ENCODE data around the gene PPFIBP1. TPM values are rescaled to one million over a fixed set of nuclear protein-coding genes. Genes with fewer than 3 reads are reported as not detected.
"Not testable (repeated sequence)": the region's sequence is repeated elsewhere in the genome, so short reads cannot be mapped to it uniquely, and the experiment has no call there.

PPFIBP1 gene
- total RNA-seq, 1 donor from 2014 or later = 84.1 TPM

DNA sequence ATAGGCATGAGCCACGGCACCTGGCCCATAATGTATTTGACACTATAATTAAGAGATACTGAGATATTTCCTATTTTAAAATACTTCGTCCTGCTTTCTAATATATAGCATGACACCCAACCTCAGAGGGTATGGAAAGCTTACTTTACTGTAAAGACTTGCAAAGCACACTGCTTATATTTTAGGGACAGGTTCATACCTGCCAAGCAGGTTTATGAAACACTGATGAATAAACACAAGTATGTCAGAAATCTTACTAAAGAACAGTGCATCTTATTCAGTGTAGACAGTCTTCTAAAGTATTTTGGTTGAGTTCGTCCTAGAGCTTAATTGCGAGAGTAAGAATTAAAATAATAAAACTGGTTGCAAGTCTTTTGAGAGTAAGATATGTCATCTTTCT, 65.4 kb downstream of the PPFIBP1 start:
- Mint-ChIP-seq H3K27ac (ENCODE audit: unreplicated experiment) (no peak overlapping the region), H3K4me1 (ENCODE audit: unreplicated experiment) (peaks cover 20% of the 10 kb centered on the region)

DNA sequence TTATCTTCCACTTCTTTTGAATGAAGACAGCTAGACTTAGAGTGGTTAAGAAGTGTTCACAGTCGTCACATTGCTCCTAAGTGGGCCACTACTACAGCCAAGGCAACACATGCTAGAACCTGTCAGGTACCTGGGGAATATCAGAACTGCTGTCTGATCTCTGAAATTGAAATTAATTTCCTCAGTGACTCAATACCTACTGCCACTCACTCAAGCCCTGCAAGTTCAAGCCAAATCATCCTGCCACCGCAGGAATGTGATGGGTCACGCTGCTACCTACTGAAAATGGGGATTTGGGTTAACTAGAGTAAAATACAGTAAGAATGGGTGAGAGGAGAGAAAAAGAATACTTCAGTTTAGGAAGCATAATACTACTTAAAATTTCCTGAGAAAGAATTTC, 67.7 kb downstream of the PPFIBP1 start:
- H3K4me3 Mint-ChIP-seq (ENCODE audit: unreplicated experiment); H3K27ac Mint-ChIP-seq (ENCODE audit: unreplicated experiment); H3K27me3 Mint-ChIP-seq (ENCODE audit: unreplicated experiment); DNase-seq (ENCODE audit: extremely low spot score, unreplicated experiment); H3K9me3 Mint-ChIP-seq (ENCODE audit: unreplicated experiment): not testable (repeated sequence)
- Mint-ChIP-seq H3K36me3 (ENCODE audit: unreplicated experiment) (peaks cover 12% of the 10 kb centered on the region), H3K4me1 (ENCODE audit: unreplicated experiment) (peaks cover 32% of the 10 kb centered on the region)

More for the DNA sequence above, 65.4 kb downstream of the PPFIBP1 start:
- no peaks in the 10 kb centered on the region for H3K27me3 Mint-ChIP-seq (ENCODE audit: unreplicated experiment)
- no peaks in the 10 kb centered on the region for H3K9me3 Mint-ChIP-seq (ENCODE audit: unreplicated experiment)
- no peak for DNase-seq (ENCODE audit: extremely low spot score, unreplicated experiment)
- no peak overlapping the region for H3K4me3 Mint-ChIP-seq (ENCODE audit: unreplicated experiment)
- H3K36me3 Mint-ChIP-seq (ENCODE audit: unreplicated experiment) = peaks cover 10% of the 10 kb centered on the region
- TF ChIP-seq, protein P1, sequence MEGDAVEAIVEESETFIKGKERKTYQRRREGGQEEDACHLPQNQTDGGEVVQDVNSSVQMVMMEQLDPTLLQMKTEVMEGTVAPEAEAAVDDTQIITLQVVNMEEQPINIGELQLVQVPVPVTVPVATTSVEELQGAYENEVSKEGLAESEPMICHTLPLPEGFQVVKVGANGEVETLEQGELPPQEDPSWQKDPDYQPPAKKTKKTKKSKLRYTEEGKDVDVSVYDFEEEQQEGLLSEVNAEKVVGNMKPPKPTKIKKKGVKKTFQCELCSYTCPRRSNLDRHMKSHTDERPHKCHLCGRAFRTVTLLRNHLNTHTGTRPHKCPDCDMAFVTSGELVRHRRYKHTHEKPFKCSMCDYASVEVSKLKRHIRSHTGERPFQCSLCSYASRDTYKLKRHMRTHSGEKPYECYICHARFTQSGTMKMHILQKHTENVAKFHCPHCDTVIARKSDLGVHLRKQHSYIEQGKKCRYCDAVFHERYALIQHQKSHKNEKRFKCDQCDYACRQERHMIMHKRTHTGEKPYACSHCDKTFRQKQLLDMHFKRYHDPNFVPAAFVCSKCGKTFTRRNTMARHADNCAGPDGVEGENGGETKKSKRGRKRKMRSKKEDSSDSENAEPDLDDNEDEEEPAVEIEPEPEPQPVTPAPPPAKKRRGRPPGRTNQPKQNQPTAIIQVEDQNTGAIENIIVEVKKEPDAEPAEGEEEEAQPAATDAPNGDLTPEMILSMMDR (IDR thresholded peaks at IDR 0.05) = no peak

DNA sequence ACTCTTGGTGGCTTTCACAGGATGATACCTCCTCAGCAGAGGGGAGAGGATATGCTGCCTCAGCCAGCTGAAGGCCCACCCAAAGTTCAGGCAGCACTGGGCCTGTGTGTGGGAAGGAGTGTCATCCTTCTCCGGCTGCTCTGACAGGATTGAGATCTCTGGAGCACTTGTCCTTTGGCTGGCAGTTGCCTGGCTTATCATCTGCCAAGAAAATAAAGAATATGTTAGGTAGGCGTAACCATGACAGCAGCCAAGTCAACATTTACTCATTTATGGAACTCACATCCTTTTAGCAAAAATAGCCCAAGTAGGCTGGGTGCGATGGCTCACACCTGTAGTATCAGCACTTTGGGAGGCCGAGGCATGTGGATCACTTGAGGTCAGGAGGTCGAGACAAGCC, 68.5 kb downstream of the PPFIBP1 start:
- Mint-ChIP-seq H3K27me3 (ENCODE audit: unreplicated experiment) (no peaks in the 10 kb centered on the region), H3K4me1 (ENCODE audit: unreplicated experiment) (peaks cover 32% of the 10 kb centered on the region), H3K9me3 (ENCODE audit: unreplicated experiment) (no peaks in the 10 kb centered on the region), H3K36me3 (ENCODE audit: unreplicated experiment) (peaks cover 12% of the 10 kb centered on the region), H3K4me3 (ENCODE audit: unreplicated experiment) (no peak overlapping the region), H3K27ac (ENCODE audit: unreplicated experiment) (peak overlapping the region; percentile 27)
- TF ChIP-seq, protein P1 (IDR thresholded peaks at IDR 0.05) = no peak
- DNase-seq (ENCODE audit: extremely low spot score, unreplicated experiment) = no peak

DNA sequence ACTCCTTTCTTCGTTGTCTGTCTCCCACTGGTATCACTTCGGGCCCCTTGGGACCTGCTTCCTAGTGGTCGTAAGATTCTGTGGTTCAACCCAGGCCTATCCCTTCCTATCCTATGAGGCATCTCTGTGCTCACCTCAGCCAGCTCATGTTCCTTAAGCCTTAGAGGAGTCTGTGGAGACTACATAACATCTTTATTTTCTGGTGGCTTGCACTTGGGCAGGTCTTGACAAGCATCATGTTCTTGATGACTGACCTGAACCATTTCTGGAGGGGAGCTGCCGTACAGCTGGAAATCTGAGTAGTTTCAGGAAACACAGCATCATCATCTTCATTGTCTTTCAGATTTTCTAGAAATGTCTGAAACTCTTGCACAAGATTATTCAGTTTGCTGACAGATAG, 69.3 kb downstream of the PPFIBP1 start:
- peaks cover 8% of the 10 kb centered on the region for H3K36me3 Mint-ChIP-seq (ENCODE audit: unreplicated experiment)
- H3K4me3 Mint-ChIP-seq (ENCODE audit: unreplicated experiment) = no peak overlapping the region
- TF ChIP-seq, protein P1 (IDR thresholded peaks at IDR 0.05) = no peak
- H3K9me3 Mint-ChIP-seq (ENCODE audit: unreplicated experiment) = no peaks in the 10 kb centered on the region
- DNase-seq (ENCODE audit: extremely low spot score, unreplicated experiment) = no peak
- H3K27me3 Mint-ChIP-seq (ENCODE audit: unreplicated experiment) = no peaks in the 10 kb centered on the region
- H3K27ac Mint-ChIP-seq (ENCODE audit: unreplicated experiment) = peak overlapping the region; percentile 77
- H3K4me1 Mint-ChIP-seq (ENCODE audit: unreplicated experiment) = peaks cover 29% of the 10 kb centered on the region

DNA sequence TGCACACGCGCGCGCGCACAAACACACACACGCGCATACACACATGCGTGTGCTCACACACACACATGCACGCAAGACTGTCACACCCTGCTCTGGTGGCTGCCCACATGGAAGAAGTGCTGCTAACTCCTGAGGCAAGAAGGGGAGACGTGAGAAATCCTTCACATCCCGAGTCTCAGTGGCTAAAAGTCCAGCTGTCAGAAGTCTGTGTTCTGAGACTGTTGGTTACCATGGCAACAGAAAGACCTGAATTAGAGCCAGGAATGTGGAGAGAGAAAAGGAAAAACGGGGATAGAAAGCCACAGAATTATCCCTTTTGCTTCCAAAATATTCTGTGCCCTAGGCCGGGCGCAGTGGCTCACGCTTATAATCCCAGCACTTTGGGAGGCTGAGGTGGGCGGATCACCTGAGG, 71.2 kb downstream of the PPFIBP1 start:
- H3K27ac Mint-ChIP-seq (ENCODE audit: unreplicated experiment) = peak overlapping the region; percentile 98
- no peaks in the 10 kb centered on the region for H3K9me3 Mint-ChIP-seq (ENCODE audit: unreplicated experiment)
- no peak overlapping the region for H3K4me3 Mint-ChIP-seq (ENCODE audit: unreplicated experiment)
- peak; percentile 86 for DNase-seq (ENCODE audit: extremely low spot score, unreplicated experiment)
- H3K27me3 Mint-ChIP-seq (ENCODE audit: unreplicated experiment) = no peaks in the 10 kb centered on the region
- peaks cover 8% of the 10 kb centered on the region for H3K36me3 Mint-ChIP-seq (ENCODE audit: unreplicated experiment)
- H3K4me1 Mint-ChIP-seq (ENCODE audit: unreplicated experiment) = peaks cover 35% of the 10 kb centered on the region
- TF ChIP-seq, protein P1 (IDR thresholded peaks at IDR 0.05) = no peak

DNA sequence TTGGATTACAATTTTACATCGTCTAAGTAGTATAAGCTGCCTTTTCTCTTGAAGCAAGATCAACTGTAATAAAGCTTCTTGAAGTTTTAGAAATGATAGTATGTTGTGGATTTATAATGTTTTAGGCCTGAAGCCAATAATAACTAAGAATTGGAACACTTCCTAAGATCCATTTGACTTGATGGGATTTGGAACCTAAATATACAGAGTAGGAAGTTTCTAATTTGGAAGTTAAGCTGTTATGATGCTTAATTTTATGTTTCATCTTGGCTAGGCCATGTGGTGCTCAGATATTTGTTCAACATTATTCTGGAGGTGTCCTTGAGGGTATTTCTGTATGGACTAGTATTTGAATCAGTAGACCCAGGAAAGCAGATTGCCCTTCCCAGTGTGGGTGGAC, 74.9 kb downstream of the PPFIBP1 start:
- Mint-ChIP-seq H3K27ac (ENCODE audit: unreplicated experiment) (peak overlapping the region; percentile 65), H3K4me1 (ENCODE audit: unreplicated experiment) (peaks cover 29% of the 10 kb centered on the region)
- DNase-seq (ENCODE audit: extremely low spot score, unreplicated experiment); H3K9me3 Mint-ChIP-seq (ENCODE audit: unreplicated experiment); H3K36me3 Mint-ChIP-seq (ENCODE audit: unreplicated experiment); H3K27me3 Mint-ChIP-seq (ENCODE audit: unreplicated experiment); H3K4me3 Mint-ChIP-seq (ENCODE audit: unreplicated experiment): not testable (repeated sequence)

DNA sequence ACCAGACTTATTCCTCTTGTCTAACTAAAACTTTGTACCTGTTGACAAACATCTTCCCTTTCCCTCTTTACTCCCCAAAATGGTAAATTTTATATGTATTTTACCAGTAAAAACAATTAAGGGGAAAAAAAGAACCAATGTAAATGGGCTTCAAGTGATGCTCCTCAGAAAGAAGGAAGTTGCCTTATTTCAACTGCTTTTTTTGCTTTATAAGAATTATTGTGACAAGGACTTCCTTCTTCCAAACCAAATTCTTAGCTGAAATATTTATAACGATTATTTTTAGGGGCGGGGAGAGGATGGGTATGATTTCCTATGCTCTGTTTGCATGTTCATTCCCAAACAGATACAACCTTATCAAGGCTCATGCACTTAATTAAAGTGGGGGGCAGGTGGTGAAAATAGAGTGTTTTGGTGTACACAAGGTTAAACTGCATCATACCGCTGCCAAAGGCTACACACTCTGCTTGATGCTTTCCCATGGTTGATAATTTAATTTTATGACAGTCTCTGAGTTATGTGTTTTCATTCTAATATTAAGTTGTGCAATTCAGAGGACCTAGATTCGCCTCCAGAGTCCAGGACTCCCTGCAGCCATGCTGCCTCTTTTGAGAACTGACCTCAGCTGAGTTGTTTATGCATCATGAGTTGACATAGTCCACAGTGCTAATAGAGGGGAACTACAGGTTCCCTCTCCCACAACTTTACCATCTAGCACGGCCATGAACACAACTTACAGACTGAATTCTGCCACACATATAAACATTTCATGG, 77.2 kb downstream of the PPFIBP1 start:
- not testable (repeated sequence) for H3K4me3 Mint-ChIP-seq (ENCODE audit: unreplicated experiment); H3K27me3 Mint-ChIP-seq (ENCODE audit: unreplicated experiment); H3K27ac Mint-ChIP-seq (ENCODE audit: unreplicated experiment); DNase-seq (ENCODE audit: extremely low spot score, unreplicated experiment); H3K36me3 Mint-ChIP-seq (ENCODE audit: unreplicated experiment)
- Mint-ChIP-seq H3K9me3 (ENCODE audit: unreplicated experiment) (peaks cover 11% of the 10 kb centered on the region), H3K4me1 (ENCODE audit: unreplicated experiment) (peaks cover 19% of the 10 kb centered on the region)
